Left lung (tissue), 10 donors: Measurements from ENCODE around the gene IGSF6. TPM values are rescaled to one million over a fixed set of nuclear protein-coding genes. Genes with fewer than 3 reads are reported as not detected.

Experiments used
- ATAC-seq: fragments of 200-7000 bp; cut with Tn5 transposase; one replicate; pipeline ENCODE4 v1.9.1; 2020; ENCODE audit warnings: moderate library complexity
- DNase-seq, 4 donors: peaks; one replicate each; pipeline ENCODE4 v3.0.0-alpha.2; 2013 to 2020
- H3K27ac ChIP-seq, 2 donors: fragments of 200-600 bp; sonication (generic) in 1 of 2; one replicate each; pipeline versions ENCODE4 v1.5.0 to v1.8.0; 2020 to 2021
- H3K27me3 ChIP-seq, 2 donors: fragments of 200-600 bp; sonication (generic) in 1 of 2; one replicate each; pipeline versions ENCODE4 v1.5.0 to v1.8.0; 2020 to 2021
- H3K36me3 ChIP-seq, 2 donors: fragments of 200-600 bp; sonication (generic) in 1 of 2; one replicate each; pipeline versions ENCODE4 v1.5.0 to v1.8.0; 2020 to 2021
- H3K4me1 ChIP-seq, 2 donors: fragments of 200-600 bp; one replicate each; pipeline ENCODE4 v1.8.0; 2021
- H3K4me3 ChIP-seq, 2 donors: fragments of 200-600 bp; sonication (generic) in 1 of 2; one replicate each; pipeline versions ENCODE4 v1.5.0 to v1.8.0; 2020 to 2021; ENCODE audit warnings: mild to moderate bottlenecking in 1 of 2
- H3K9me3 ChIP-seq, 2 donors: fragments of 200-600 bp; sonication (generic) in 1 of 2; one replicate each; pipeline versions ENCODE4 v1.5.0 to v1.8.0; 2020 to 2021
- CTCF ChIP-seq, 2 donors: fragments of 200-600 bp; sonication (generic) in 1 of 2; IDR thresholded peaks; one replicate each; pipeline versions ENCODE4 v1.5.0 to v1.8.0; 2021; ENCODE audit warnings: antibody characterized with exemption in 2 of 2
- intact Hi-C, 2 donors: fragments of 100-400 bp; cut with DNase I; formaldehyde crosslinking; loops; one replicate each; pipeline versions ENCODE4 v1.11.2 to v1.14.2; 2022
- polyA plus RNA-seq, 6 donors: library from polyadenylated mRNA; unstranded; fragments of 120-200 nt; gene quantifications; one replicate each; pipeline ENCODE4 v1.2.1, GENCODE V29; 2013; ENCODE audit not compliant: insufficient read length in 6 of 6
- total RNA-seq, 2 donors: library from RNA; stranded (reverse); fragmentation: NEBNext Ultra II Directional; extraction: Animal tissue kit (Norgen Biotek cat#: 25700); gene quantifications; one replicate each; pipeline ENCODE4 v1.2.1, GENCODE V29; 2021
- donor health status: DM: no; HTN: yes; CAD: no.
- donor health status: DM: no; HTN: no; CAD: no.

IGSF6 gene
- total and polyA plus RNA-seq, 8 donors = 5.2 to 65.4 (median 6.5) TPM

DNA sequence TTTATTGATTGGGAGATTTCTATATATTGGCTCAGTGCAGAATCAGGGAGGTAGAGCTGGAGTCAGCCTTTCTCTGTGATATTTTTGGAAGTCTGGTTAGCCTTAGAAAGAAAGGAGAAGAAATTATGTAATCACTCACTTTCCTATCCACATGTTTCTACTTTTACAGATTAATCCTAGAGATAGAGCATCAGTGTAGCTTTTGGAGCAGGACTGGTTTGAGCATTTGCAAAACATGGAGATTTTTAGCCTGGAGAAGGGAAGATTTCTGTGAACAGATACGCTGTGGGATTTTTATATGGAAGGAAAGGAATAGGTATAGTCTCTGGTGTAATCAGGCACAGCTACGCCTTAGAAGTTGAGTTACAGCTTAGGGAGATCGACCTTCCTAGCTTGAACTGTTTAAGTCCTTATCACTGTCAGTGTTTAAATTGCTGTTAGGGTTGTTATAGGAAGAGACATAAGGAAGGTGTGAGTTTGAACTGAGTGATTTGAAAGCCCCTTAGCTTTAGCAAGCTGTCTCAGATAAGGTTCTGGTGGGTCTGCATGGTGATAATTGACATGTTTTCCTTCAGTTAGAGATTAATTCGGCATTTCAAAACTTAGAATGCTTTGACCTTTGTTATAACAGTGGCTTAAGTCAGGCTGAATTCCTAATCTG lies 32.5 kb downstream of the IGSF6 start:
- ATAC-seq (no peak), DNase-seq (no peak)
- no peak for TF ChIP-seq CTCF (IDR thresholded peaks at IDR 0.05)
- no peaks in the 10 kb centered on the region for H3K9me3 ChIP-seq
- H3K27me3 ChIP-seq = no peaks in the 10 kb centered on the region
- no peak overlapping the region for H3K4me3 ChIP-seq
- H3K27ac ChIP-seq = no peak overlapping the region
- intact Hi-C loops = no loop called here
- H3K4me1 ChIP-seq = peaks cover 0 to 51% of the 10 kb centered on the region in 2 donors
- peaks cover 0 to 36% of the 10 kb centered on the region in 2 donors for H3K36me3 ChIP-seq

- intact Hi-C loops = no loop called here
- no peak overlapping the region for H3K4me3 ChIP-seq
- H3K36me3 ChIP-seq = peaks cover 0 to 26% of the 10 kb centered on the region in 2 donors
- no peak for TF ChIP-seq CTCF (IDR thresholded peaks at IDR 0.05)
- H3K27me3 ChIP-seq = no peaks in the 10 kb centered on the region
- peaks cover 0 to 64% of the 10 kb centered on the region in 2 donors for H3K4me1 ChIP-seq
- DNase-seq (no peak), ATAC-seq (no peak)
- H3K9me3 ChIP-seq = no peaks in the 10 kb centered on the region
- H3K27ac ChIP-seq = no peak overlapping the region
Measured at GRCh38 chr16:21618281-21618680, 34.1 kb downstream of the IGSF6 start.

DNA sequence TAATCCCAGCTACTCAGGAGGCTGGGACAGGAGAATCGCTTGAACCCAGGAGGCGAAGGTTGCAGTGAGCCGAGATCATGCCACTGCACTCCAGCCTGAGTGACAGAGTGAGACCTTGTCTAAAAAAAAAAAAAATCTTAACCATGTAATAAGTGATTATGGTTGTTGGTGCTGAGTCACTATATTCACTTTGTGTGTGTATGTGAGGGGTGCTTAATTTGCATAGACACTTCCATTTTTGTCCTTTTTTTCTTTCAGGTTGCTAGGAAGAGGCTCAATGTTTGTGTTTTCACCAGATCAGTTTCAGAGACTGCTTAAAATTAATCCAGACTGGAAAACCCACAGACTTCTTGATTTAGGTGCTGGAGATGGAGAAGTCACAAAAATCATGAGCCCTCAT lies 34.8 kb downstream of the IGSF6 start:
- intact Hi-C loops = no loop called here
- Histone ChIP-seq H3K27me3 (no peaks in the 10 kb centered on the region), H3K9me3 (no peaks in the 10 kb centered on the region), H3K4me1 (peaks cover 0 to 69% of the 10 kb centered on the region in 2 donors), H3K27ac (no peak overlapping the region), H3K4me3 (no peak overlapping the region), H3K36me3 (peaks cover 0 to 26% of the 10 kb centered on the region in 2 donors)
- no peak for ATAC-seq
- no peak for DNase-seq
- TF ChIP-seq CTCF (IDR thresholded peaks at IDR 0.05) = no peak

DNA sequence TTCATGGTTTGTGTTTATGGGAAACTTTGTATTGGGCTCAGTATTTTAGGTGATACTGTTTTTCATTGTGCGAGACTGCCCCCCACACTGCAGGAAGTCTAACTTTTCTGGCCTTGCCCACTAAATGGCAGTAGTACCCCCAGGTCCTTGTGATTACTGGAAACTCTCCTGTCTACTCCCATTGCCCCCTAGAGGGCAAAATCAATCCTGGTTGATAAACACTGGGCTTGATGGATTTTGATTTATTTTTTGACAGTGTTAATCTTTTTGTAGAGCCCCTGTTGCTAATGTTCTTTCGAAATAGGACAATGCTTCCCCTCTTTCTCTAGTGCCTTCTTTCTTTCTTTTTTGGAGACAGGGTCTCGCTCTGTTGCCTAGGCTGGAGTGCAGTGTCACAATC lies 37.5 kb downstream of the IGSF6 start:
- no peak overlapping the region for H3K4me3 ChIP-seq
- peaks cover 0 to 20% of the 10 kb centered on the region in 2 donors for H3K36me3 ChIP-seq
- intact Hi-C loops = no loop called here
- no peak overlapping the region for H3K27ac ChIP-seq
- H3K4me1 ChIP-seq = peaks cover 13 to 81% of the 10 kb centered on the region in 2 donors
- no peaks in the 10 kb centered on the region for H3K27me3 ChIP-seq
- ATAC-seq = no peak
- no peak for TF ChIP-seq CTCF (IDR thresholded peaks at IDR 0.05)
- DNase-seq = no peak
- H3K9me3 ChIP-seq = no peaks in the 10 kb centered on the region

GRCh38 chr16:21613781-21614180 lies 38.6 kb downstream of the IGSF6 start:
- Histone ChIP-seq H3K4me3 (no peak overlapping the region), H3K36me3 (peaks cover 0 to 9% of the 10 kb centered on the region in 2 donors), H3K27ac (no peak overlapping the region), H3K4me1 (peaks cover 13 to 89% of the 10 kb centered on the region in 2 donors), H3K9me3 (no peaks in the 10 kb centered on the region), H3K27me3 (no peaks in the 10 kb centered on the region)
- DNase-seq = no peak
- no peak for TF ChIP-seq CTCF (IDR thresholded peaks at IDR 0.05)
- no peak for ATAC-seq
- intact Hi-C loops = no loop called here
